Upper lobe of left lung (tissue), 6 donors: ENCODE measurements around the gene UBR1. TPM values are rescaled to one million over a fixed set of nuclear protein-coding genes. Genes with fewer than 3 reads are reported as not detected.
A peak's percentile ranks its signal among the peaks of the same experiment; 100 is the strongest.

ENCODE experiments used
- ATAC-seq, 2 donors: fragments of 200-7000 bp; cut with Tn5 transposase; one replicate each; pipeline ENCODE4 v1.9.1; 2022; ENCODE audit warnings: mild to moderate bottlenecking in 2 of 2, moderate library complexity in 2 of 2; ENCODE audit not compliant: low FRiP score in 2 of 2
- DNase-seq, 2 donors: peaks; one replicate each; pipeline ENCODE4 v3.0.0-alpha.2; 2019 to 2020
- H3K27ac ChIP-seq, 4 donors: fragments of 200-600 bp; sonication (generic); one replicate each; pipeline ENCODE4 v1.5.1; 2016 to 2019
- H3K27me3 ChIP-seq, 4 donors: fragments of 200-600 bp; sonication (generic); one replicate each; pipeline ENCODE4 v1.5.1; 2017 to 2019
- H3K36me3 ChIP-seq, 4 donors: fragments of 200-600 bp; sonication (generic); one replicate each; pipeline ENCODE4 v1.5.1; 2016 to 2019
- H3K4me1 ChIP-seq, 4 donors: fragments of 200-600 bp; sonication (generic); one replicate each; pipeline ENCODE4 v1.5.1; 2018 to 2019
- H3K4me3 ChIP-seq, 4 donors: fragments of 200-600 bp; sonication (generic); one replicate each; pipeline ENCODE4 v1.5.1; 2017 to 2019; ENCODE audit warnings: mild to moderate bottlenecking in 2 of 4, moderate library complexity in 1 of 4
- H3K9me3 ChIP-seq, 4 donors: fragments of 200-600 bp; sonication (generic); one replicate each; pipeline ENCODE4 v1.5.1; 2018 to 2019
- EP300 ChIP-seq, 4 donors: sonication (generic); formaldehyde crosslinking; IDR thresholded peaks; one replicate each; pipeline ENCODE4 v1.5.1; 2017; ENCODE audit warnings: antibody characterized with exemption in 4 of 4, control low read depth in 2 of 4
- POLR2A ChIP-seq, 4 donors: fragments of 450-650 bp; IDR thresholded peaks; one replicate each; pipeline ENCODE4 v1.5.1; 2016 to 2017; ENCODE audit warnings: antibody characterized with exemption in 4 of 4, mild to moderate bottlenecking in 2 of 4
- POLR2AphosphoS5 ChIP-seq, 2 donors: sonication (generic); formaldehyde crosslinking; IDR thresholded peaks; one replicate each; pipeline ENCODE4 v1.5.1; 2017; ENCODE audit warnings: antibody characterized with exemption in 2 of 2
- WGBS, 2 donors: methylation state at CpG; one replicate each; pipeline ENCODE4 v1.1.5; 2017 to 2018; 5-methylcytosine and 5-hydroxymethylcytosine counted together
- total RNA-seq, 6 donors: library from RNA; depleted of rRNA in 4 of 6; stranded (reverse); fragments of >200 nt in 4 of 6; gene quantifications; one replicate each; pipeline versions ENCODE4 v1.1.0 to v1.2.1, GENCODE V29; 2016 to 2021
- TF ChIP-seq, protein P1 (sequence below), 6 experiments: fragments of 450-650 bp in 4 of 6; fragments of 200-600 bp in 2 of 6; sonication (generic) in 2 of 6; IDR thresholded peaks; one replicate each; pipeline ENCODE4 v1.5.1; 2016 to 2019; ENCODE audit warnings: antibody characterized with exemption in 6 of 6
- donor health status: DM: no; HTN: no; CAD: no; lungs with moderate emphysema.
- donor health status: DM: no; HTN: yes; CAD: no; lungs with severe emphysema.

Gene UBR1
- total RNA-seq, 6 donors from 2014 or later, result 23.7 to 49.2 (median 27.2) TPM

DNA sequence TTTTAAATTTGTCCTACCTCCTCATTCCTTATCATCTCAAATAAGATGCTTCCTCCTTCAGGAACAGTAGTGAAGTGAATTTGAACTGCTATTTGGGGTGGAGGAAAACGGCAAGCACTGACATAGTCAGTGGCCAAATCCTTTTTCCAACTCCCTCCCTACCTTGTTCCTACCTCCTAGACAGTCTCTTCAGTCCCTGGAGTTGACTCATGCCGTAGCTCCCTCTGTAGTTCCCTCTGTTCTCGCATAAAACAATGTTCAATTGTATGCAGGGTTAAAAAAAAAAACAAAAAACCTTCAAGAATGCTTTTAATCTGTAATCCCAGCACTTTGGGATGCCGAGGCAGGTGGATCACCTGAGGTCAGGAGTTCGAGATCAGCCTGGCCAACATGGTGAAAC is 1.4 kb downstream of the UBR1 start:
- H3K36me3 ChIP-seq, result peaks cover 0 to 26% (median 0%) of the 10 kb centered on the region in 4 donors
- TF ChIP-seq POLR2AphosphoS5 (IDR thresholded peaks at IDR 0.05), result no peak
- TF ChIP-seq, protein P1, sequence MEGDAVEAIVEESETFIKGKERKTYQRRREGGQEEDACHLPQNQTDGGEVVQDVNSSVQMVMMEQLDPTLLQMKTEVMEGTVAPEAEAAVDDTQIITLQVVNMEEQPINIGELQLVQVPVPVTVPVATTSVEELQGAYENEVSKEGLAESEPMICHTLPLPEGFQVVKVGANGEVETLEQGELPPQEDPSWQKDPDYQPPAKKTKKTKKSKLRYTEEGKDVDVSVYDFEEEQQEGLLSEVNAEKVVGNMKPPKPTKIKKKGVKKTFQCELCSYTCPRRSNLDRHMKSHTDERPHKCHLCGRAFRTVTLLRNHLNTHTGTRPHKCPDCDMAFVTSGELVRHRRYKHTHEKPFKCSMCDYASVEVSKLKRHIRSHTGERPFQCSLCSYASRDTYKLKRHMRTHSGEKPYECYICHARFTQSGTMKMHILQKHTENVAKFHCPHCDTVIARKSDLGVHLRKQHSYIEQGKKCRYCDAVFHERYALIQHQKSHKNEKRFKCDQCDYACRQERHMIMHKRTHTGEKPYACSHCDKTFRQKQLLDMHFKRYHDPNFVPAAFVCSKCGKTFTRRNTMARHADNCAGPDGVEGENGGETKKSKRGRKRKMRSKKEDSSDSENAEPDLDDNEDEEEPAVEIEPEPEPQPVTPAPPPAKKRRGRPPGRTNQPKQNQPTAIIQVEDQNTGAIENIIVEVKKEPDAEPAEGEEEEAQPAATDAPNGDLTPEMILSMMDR (IDR thresholded peaks at IDR 0.05), result no peak
- TF ChIP-seq EP300 (IDR thresholded peaks at IDR 0.05), result no peak
- TF ChIP-seq POLR2A (IDR thresholded peaks at IDR 0.05), result no peak
- H3K27me3 ChIP-seq, result no peaks in the 10 kb centered on the region
- peaks cover 16 to 45% (median 25%) of the 10 kb centered on the region in 4 donors for H3K4me1 ChIP-seq
- WGBS, 2 donors, result 46 to 49% methylated on average over 5 of the region's 5 CpGs
- DNase-seq (no peak), ATAC-seq (no peak)
- H3K4me3 ChIP-seq, result peak overlapping the region in 3 of 4 donors; percentile 56 to 81 (median 79)
- no peaks in the 10 kb centered on the region for H3K9me3 ChIP-seq
- peak overlapping the region in 2 of 4 donors; percentile 92 to 93 for H3K27ac ChIP-seq

DNA sequence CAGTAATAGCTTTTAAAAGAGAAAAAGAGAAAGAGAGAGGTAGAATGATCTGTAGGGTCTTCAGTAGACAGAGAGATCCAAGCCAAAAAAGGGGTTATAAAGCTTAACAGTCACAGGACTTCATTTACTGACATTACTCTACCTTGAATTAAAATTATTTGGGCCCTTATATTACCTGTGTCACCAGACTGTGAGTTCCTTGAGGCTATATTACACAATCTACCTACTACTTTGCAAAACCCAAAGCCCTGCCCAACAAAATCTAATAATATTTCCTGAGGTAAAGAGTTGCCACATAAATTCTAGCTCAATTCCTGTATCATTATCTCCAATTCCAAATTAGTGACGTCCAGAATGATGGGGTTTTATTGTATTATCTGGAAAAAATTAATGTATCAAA is 1.9 kb downstream of the UBR1 start:
- H3K9me3 ChIP-seq, result no peaks in the 10 kb centered on the region
- peak overlapping the region in 1 of 4 donors; percentile 92 for H3K27ac ChIP-seq
- peak overlapping the region in 1 of 4 donors; percentile 81 for H3K4me3 ChIP-seq

DNA sequence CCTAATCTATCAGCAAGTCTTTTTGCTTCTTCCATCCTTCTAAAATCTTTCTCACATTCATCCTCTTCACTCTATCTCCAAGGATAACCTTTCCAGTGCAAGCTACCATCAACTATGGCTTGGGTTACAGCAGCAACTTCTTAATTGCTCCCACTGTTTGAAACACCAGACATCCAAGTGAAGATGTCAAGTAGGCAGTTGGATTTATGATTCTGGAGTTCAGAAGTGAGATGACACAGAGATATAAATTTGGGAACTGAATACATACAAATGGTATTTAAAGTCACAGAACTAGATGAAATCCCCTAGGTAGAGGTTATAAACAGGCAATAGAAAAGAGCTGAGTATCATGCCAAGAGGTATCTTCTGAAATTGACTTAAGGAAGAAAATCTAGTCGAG is 3.7 kb downstream of the UBR1 start:
- DNase-seq, result no peak
- peaks cover 0 to 34% (median 0%) of the 10 kb centered on the region in 4 donors for H3K36me3 ChIP-seq
- TF ChIP-seq POLR2AphosphoS5 (IDR thresholded peaks at IDR 0.05) (no peak), EP300 (IDR thresholded peaks at IDR 0.05) (no peak), POLR2A (IDR thresholded peaks at IDR 0.05) (no peak)
- TF ChIP-seq, protein P1 (IDR thresholded peaks at IDR 0.05), result no peak
- 88 to 95% methylated on average over 1 of the region's 1 CpG for WGBS, 2 donors
- no peaks in the 10 kb centered on the region for H3K27me3 ChIP-seq
- no peak for ATAC-seq
- no peak overlapping the region for H3K27ac ChIP-seq
- peaks cover 16 to 51% (median 25%) of the 10 kb centered on the region in 4 donors for H3K4me1 ChIP-seq
- no peaks in the 10 kb centered on the region for H3K9me3 ChIP-seq
- no peak overlapping the region for H3K4me3 ChIP-seq

More for the DNA sequence above, 1.9 kb downstream of the UBR1 start:
- TF ChIP-seq EP300 (IDR thresholded peaks at IDR 0.05), result no peak
- no peak for TF ChIP-seq POLR2AphosphoS5 (IDR thresholded peaks at IDR 0.05)
- TF ChIP-seq, protein P1 (IDR thresholded peaks at IDR 0.05), result no peak
- TF ChIP-seq POLR2A (IDR thresholded peaks at IDR 0.05), result no peak
- 31 to 52% methylated on average over 1 of the region's 1 CpG for WGBS, 2 donors
- Histone ChIP-seq H3K4me1 (peaks cover 16 to 47% (median 25%) of the 10 kb centered on the region in 4 donors), H3K36me3 (peaks cover 0 to 31% (median 0%) of the 10 kb centered on the region in 4 donors), H3K27me3 (no peaks in the 10 kb centered on the region)
- ATAC-seq (no peak), DNase-seq (no peak)

DNA sequence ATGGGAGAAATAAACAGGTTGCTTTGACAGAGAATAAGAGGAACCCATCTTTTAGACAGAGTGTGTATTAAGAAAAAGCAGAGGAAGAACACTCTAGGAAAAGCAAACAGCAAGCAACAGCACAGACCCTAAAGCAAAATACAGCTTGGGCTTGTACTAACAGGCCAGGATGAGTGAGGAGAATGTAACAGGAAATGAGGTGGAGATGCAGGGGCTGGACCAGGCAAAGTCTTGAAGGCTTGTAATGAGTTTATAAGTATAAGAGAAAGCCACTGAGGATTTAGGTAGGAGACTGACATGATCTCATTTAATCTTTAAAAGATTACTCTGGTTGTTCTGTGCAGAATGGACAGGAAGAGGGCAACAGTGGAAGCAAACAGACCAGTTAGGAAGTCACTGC is 4.9 kb downstream of the UBR1 start:
- no peak for ATAC-seq

DNA sequence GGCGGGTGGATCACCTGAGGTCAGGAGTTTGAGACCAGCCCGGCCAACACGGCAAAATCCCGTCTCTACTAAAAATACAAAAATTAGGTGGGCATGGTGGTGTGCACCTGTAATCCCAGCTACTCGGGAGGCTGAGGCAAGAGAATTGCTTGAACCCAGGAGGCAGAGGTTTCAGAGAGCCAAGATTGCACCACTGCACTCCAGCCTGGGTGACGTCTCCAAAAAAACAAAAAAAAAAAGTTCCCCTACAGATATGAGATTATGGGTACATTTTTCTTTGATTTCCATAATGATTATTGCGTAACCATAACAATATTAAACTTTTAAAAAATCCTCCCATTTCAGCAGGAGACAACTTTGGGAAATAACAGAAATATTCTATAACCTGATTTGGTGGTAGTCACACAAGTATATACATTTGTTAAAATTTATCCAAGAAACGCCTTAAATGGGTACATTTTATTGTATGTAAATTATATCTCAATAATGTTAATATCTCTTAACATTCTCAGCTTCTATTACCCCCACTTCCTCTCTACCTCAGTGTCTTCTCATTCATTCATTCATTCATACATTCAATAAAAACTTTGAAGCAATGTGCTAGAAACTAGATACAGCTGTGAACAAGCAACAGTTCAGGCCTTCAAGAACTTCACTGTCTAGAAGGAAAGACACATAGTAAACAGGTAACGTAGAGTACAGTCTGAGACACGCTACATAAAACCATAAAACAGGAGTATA is 6.6 kb downstream of the UBR1 start:
- peaks cover 11 to 41% (median 23%) of the 10 kb centered on the region in 4 donors for H3K4me1 ChIP-seq
- no peaks in the 10 kb centered on the region for H3K27me3 ChIP-seq
- no peak for ATAC-seq
- peaks cover 0 to 38% (median 0%) of the 10 kb centered on the region in 4 donors for H3K36me3 ChIP-seq
- no peak overlapping the region for H3K27ac ChIP-seq
- no peak for TF ChIP-seq POLR2AphosphoS5 (IDR thresholded peaks at IDR 0.05)
- TF ChIP-seq, protein P1 (IDR thresholded peaks at IDR 0.05), result no peak
- TF ChIP-seq EP300 (IDR thresholded peaks at IDR 0.05), result no peak
- TF ChIP-seq POLR2A (IDR thresholded peaks at IDR 0.05), result no peak
- H3K9me3 ChIP-seq, result no peaks in the 10 kb centered on the region
- WGBS, 2 donors, result 93 to 96% methylated on average over 10 of the region's 10 CpGs
- H3K4me3 ChIP-seq, result no peak overlapping the region
- no peak for DNase-seq

More for the DNA sequence above, 4.9 kb downstream of the UBR1 start:
- peaks cover 16 to 44% (median 24%) of the 10 kb centered on the region in 4 donors for H3K4me1 ChIP-seq
- H3K9me3 ChIP-seq, result no peaks in the 10 kb centered on the region
- H3K27ac ChIP-seq, result no peak overlapping the region
- TF ChIP-seq POLR2A (IDR thresholded peaks at IDR 0.05) (no peak), EP300 (IDR thresholded peaks at IDR 0.05) (no peak)
- H3K36me3 ChIP-seq, result peaks cover 0 to 38% (median 0%) of the 10 kb centered on the region in 4 donors
- H3K27me3 ChIP-seq, result no peaks in the 10 kb centered on the region
- no peak for DNase-seq
- no peak overlapping the region for H3K4me3 ChIP-seq
